GM21367 (cell line): ENCODE measurements around the gene BDNF.

ENCODE experiments used
- ATAC-seq: cut with Tn5 transposase; IDR thresholded peaks from one replicate; pipeline ENCODE4 v1.9.1; 2021; ENCODE audit not compliant: unreplicated experiment

The BDNF gene

DNA sequence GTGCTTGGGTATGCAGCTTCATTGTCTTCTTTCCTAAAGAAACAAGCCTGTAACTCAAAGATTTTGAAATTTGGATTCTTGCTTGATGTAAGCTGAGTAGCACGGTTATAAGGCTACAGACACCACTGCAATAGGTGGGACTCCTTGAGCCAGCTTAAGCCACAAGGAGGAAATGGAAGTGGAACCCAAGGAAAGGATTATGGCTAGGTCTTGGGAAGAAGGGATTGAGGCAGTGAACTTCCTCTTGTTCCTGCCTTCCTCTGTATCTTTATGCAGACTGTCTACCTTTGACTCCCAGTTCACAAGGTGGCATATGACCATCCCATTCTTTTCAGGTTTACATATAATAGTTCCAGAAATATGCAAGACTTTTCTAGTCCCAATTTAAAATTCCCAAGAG is 72.3 kb downstream of the BDNF start:
- no peak for ATAC-seq

DNA sequence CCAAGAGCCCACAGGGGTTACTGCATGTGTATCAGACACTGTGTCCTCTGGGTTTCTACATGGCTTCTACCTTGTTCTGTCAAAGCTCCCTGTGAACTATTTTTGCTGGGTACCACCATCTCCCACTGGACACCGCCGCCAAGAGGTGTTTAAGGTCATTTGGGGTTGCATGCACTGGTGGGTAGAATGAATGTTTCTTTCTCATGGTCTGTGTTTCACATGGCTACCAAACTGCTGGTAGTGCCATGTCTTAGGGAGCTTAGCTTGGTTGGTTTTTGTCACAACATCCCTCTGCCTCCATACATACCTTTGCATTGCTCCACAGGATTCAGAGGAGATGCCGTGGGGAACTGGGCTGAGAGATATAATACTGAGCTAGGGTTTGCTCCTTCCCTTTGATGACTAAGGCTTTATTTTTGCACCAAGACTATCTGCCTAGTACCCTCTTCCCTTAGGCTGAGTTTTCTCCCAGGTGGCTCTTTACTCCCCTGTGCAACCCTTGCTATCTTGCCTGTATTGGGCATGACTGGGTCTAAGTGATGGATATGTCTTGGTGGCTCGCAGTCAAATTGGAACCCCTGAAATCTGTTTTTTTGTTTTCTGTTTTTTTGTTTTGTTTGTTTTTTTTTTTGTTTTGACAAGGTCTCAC is 73.2 kb downstream of the BDNF start:
- ATAC-seq = no peak

DNA sequence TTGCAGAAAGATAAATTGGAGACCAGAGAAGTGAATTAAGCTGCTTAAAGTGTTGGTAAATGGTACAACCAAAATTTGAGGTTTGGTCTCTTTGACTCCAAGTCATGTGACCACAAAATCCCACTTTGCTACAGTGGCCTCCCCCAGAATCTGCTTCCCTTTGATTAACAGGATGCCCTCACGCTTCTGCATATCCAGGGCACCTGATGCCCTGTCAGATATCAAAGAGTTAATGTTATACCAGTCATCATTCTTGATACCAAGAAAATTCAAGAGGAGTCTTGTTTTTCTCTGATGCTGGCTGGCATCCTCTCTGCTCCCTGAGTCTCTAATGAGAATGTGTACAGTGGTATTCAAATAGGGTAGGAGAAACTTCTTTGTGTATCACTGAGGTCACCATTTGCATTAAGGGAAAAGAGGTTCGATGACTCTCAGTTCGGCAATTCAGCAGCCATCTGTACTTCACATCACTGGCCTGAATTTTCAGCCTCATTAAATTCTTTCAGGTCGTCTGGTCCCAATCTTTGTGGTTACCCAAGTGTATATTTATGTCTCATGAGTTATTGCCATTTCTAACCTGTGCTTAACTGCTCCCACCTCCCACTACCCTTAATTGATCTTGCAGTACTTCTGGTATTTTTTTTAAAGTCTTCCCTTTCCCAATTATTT is 73.9 kb downstream of the BDNF start:
- ATAC-seq = no peak

DNA sequence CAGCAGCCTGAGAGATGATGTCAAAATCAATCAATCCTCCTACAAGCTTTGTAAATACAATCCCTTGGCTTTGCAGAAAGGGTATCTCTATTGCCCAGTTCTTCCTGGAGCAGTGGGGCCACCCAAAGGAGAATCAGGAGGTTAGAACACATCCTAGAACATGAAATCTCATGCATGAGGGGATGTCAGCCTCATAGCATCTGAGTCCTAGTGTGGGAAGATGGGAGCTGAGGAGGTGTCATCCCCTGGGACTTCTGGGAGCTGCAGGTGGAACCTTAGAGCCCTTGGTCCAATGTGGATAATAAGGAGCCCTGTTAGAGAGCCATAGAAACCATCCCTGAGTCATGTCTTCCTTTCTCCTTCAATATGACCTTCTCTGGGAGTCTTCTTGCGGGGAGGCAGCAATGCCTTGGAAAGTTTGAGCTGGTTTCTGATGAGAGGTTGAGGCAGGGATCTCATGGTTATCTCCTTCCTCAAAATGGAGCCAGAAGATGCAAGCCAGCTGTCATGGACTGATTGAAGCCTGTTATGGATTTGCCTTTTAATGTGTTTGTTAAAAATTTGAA is 74.8 kb downstream of the BDNF start:
- ATAC-seq = no peak

DNA sequence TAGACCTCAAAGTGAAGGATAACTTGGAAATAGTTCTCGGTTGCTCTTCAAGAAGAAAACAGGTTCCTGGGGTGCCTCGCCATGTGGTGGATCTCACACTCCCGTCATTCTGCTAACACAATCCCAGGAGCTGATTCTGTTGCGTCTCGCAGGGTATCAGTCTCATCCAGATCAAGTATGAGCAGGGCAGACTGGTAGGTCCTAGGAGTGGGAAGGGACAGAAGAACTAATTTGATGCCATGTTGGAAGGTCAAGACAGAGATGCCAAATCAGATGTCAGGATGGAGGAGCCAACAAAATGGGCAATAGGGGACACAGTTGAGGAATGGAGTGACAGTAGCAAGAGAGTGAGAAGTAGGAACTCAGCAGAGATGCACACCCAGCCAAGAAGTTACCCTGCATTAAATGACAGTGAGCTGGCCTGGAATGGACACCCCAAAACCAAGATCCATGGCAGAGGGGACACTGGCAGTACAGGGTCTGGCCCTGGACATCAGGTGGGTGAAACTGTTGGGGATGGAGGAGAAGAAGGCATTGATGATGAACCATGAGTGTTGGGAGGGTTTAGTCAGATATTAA is 76.2 kb downstream of the BDNF start:
- ATAC-seq = no peak

DNA sequence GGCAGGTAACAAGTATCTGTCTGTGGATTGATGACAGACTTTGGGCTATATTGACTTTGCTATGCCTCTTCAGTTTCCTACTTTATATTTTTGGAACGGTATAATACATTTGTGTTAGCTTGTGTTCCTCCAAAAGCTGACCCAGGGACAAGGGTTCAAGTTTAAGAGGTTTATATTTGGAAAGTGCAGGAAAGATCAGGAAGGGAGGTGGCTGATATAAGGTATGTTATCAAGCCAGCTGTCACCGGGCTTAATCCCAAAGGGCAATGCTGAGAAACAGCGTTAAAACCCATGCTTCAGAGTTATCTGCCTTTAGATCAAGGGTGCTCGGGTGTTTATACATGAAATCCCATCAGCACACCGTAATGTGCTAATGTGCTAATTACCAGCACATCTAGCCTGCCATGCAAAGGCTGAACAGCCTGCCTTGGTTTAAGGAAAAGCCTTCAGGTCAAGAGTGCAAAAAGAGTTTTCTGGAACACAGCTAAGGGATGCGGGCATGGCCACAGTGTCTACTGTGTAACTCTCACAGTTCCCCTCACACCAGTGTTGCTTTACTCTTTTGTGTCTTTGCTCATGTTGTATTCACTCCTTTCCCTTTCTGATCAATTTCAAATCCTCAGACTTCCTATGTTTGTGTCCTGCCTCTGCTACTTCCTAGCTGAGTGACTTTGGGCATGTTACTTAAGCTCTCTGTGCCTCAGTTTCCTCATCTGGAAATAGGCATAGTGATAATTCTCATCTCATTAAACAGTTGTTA is 77.5 kb downstream of the BDNF start:
- ATAC-seq = no peak

DNA sequence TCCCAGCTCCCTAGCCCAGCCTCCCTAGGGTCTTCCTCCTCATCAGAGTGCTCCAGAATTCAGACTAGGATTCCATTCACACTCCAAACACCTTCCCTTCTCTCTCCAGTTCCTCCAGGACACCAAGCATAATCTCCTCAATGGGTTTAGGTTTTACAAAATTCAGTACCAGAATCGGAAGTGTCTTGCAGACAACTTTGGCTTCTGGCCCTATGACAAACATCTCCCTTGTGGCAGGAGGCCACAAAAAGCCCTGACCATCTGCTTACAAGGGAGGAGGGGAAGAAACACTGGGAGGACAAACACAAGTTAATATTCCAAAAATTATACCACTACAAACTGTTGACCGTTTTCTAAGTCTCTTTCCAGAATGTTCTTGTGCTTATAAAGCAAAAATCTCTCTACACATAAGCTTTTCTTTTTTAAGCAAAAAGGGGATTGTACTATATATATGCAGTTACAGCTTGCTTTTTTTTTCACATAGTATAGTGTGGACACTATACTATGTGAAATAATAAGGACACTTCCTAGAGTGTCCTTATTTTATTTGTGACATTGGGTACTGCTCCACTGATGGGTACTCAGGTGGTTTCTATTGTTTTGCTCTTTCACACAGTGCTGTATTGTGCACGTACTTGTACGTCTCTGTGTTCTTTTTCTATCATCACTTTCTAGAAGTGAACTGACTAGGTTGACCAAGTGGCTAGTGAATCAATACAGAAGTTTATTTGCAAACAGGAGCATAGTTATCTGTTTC is 78.7 kb downstream of the BDNF start:
- ATAC-seq = no peak

DNA sequence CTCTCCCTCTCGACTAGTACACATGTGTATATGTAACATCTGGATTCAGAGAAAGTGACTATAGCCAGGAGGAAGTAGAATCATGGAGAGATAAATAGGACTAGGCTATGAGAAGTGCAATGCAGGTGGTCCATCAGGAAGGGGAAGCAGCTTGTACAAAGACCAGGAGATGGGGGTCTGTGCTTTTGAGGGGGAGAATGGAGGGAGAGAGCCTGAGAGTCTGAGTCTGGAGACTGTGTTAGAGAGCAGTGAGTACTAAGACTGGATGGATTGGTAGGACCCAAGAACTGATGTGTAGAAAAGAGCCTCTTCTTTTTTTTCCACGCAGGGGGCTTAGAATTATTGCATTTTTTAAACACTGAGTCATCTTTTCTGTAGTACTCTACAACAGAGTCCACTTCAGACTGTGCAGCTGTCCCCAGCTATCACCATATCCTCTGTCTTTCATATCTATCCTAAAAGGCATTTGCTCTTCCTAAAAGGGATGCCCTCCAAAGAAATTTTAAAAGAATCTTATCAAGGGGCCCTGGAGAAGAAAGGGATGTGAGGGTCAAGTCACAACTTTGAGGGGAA is 80.4 kb downstream of the BDNF start:
- ATAC-seq = no peak

DNA sequence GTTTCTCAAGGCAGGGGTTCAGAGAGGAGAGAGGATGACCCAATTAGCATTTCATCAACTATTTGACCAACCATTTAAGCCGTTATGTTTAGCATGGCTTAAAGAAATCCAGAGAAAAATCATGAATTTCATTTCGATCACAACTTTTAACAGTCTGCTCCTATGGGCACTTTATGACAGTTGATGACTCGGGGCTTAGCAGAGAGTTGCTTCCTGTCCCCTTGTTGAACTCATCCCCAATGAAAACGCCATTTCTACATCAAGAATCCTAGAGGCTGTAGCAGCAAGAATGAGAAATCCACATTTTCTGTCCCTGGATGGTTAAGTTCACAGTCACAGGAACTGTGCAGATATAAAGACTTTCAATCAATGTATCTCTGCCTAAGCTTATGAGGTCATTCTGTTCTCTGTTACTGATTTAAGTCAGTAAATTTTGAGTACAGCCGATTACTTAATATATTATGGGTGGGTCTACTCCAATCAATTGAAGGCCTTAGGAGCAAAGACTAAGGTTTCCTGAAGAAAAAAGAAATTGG is 81.1 kb downstream of the BDNF start:
- no peak for ATAC-seq

DNA sequence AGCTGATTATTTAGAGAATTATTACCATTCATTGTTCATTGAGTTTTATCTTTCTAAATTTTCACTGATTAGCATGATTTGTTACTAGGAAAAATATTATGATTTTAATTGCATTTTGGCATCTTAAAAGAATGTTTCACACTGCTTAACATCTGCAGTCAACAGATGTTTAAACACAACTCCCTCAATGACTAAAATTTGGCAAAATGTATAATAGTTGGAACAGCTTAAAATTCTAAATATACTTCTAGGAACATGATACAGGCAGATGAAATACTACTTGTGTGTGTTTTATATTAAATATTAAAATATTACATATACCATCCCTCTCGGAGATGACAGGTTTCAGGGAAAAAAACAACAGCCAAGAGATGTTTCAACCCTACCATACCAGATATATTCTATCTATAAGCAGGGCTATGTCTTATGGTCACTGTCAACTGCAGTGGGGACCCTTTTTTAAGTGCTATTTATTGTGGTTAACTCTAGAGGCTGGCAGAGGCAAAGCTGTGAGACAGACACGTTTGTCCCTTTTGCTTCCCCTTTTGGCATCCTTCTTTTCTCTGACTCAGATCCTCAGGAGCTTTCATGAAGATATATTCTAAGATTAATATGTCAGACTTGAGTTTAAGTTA is 81.9 kb downstream of the BDNF start:
- ATAC-seq = no peak

DNA sequence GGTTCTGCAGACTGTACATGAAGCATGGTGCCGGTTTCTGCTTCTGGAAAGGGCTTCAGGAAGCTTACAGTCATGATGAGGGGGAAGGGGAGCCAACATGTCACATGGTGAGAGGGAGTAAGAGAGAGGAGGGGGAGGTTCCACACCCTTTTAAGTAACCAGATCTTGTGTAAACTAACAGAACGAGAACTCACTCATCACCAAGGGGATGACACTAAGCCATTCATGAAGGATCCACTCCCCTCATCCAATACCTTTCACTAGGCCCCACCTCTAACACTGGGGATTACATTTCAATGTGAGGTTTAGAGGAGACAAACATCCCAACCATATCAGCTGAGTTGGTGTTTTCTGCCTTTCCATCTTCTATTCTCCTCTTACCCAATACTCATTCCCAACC is 83.5 kb downstream of the BDNF start:
- no peak for ATAC-seq

DNA sequence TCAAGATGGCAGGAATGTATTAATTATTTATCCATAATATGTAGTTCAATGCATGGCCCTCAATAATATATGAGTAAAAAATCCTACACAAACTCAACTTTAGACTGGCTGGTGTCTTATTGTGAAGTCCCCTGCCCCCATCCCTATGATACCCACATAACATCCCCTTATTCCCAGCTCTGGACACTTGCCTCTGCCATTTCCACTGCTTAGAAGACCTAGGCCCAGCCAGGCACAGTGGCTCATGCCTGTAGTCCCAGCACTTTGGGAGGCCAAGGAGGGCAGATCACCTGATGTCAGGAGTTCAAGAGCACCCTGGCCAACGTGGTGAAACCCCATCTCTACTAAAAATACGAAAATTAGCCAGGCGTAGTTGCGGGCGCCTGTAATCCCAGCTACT is 84.4 kb downstream of the BDNF start:
- no peak for ATAC-seq

DNA sequence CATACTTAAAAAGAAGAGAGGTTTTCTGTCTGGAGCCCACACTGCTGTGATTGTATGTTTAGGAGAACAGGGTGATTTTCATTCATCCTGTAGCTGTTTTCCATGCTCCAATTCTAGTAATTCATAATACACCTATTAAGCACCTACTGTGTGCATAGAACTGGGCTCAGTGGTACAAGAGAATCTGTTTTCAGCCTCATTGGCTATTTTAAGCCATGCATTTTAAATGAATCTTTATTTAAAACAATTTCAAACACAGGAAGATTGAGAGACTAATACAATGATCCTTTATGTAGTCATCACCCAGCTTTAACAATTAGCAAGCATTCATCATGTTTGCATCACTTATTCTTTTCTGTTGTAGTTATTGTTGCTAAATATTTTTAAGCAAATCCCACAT is 86.2 kb downstream of the BDNF start:
- ATAC-seq = no peak

DNA sequence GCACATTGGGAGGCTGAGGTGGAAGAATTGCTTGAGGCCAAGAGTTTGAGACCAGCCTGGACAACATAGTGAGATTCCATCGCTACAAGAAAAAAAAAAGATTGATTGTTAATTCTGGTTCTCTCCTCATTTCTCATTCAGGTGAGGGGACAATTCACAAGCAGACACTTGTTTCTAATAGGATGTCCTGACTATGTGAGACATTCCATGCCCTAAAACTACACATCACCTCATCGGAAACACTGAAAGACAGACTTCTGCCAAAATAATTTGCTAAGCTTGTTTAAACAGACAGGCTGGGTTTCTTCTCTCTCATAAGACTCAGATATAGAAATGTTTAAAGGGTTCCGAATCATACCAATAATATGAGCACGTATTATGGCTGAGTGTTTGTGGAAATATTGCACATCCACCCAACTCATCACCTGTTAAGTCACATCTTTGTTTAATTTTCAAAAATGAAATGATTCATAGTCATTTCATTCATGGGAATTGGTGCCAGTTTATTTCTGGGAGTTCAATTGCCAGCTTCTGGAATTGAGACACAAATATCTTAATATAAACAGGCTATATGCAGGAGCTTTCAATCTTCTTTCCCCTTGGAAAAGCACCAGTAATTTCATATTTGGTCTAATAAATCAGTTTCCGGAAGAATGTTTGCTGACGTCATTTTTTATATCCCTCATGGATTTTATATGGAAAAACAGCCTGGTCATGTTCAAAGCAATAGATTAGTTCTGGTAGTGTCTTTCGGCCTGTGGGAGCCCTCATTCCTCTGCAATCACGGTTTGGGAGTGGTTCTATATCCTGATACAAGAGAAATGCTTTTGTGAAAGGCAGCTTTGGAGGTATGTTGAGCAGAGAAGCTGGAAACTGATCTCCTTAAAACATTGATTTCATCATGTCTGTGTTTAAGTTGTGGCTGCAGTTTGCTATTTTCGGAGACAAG is 87.0 kb downstream of the BDNF start:
- no peak for ATAC-seq

DNA sequence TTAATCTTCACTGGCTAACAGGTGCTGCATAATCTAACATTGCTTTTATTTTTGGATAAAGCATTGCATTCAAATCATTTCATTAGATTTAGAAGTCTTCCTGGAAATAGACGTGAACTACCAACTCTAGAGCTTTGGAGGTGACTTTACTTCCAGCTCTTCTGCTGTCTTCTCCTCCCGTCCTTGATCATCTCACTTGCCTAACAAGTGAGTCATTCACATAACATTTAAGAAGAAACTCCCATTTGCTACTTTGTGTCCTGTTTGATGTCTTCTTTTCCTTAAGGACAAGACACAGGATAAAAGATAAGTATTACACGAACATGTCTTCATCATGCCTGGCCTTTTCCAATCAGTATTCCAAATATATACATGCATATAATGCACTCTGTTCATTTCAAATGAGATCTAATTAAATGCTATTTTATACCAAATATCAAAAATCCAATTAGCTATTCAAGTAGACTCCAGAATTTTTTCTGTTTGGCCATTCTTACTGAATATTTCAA is 88.3 kb downstream of the BDNF start:
- no peak for ATAC-seq

DNA sequence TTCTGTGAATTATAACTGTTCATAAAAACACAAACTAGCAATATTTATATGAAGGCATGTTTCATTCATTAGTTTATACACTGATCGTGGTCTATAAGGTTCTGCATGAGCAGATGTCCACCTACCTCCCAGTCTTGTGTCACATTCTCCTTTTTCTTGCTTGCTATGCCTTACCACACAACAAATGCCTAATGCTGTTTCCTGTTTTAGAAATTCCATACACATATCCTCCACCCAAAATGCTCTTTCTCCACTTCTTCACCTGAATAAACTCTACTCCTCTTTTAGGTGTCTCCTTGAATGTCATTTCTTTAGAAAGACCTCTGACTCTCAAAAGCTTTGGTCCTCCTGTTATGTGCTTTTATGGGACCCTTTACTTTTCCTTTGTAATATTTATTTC is 88.9 kb downstream of the BDNF start:
- ATAC-seq = no peak

DNA sequence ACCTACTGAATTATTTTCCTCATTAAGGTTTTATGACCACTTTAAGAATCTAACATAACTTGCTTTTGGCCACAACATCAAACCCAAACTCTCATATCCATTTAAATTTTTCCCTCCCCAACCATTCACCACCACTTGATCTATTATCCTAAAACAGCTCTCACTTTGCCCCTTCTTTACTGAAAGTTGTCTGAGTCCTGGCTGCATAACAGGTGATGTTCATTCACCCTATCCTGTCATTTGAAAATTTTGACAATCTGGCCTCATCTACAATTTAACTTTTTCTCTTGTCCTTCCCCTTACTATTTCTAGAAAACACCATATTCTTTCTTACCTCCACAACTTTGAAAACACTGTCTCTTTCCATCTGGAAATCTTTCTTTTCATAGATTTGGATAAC is 89.3 kb downstream of the BDNF start:
- ATAC-seq = no peak

DNA sequence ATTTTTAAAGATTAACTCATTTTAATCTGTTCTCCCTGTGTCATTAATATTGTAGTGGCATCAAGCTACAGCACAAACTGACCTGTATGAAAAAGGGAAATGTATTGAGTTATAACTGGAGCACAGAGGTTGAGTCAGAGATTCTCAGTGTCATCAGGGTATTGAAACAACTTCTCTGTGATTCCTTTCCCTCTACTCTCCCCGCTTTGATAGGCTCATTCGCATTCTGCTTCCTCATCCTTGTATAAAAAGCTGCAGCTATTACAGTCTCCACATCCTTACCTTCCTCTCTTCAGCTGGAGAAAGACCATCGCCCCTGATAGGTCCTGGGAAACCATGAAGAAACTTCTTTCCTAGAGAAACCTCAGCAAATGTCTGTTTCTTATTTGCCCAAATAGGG is 90.0 kb downstream of the BDNF start:
- ATAC-seq = no peak

DNA sequence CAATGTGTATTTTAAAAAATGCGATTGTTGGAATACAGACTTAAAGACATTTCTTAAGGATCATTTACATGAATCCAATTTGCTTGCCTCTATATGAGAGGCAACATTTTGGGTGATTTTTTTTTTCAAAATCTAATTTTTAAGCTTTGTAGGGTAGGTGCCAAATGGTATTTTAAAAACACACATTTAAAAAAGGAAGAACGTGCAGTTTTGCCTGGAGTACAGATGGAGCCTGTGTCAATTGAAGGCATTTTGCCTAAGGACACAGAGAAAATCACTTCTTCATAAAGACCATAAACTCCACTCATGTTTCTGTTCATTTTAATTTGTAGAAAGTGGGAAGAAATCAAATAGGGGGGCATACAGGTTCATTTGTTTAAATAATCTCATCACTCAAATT is 91.3 kb downstream of the BDNF start:
- no peak for ATAC-seq
